HUES6 (cell line): ENCODE data around the gene MTG1.
"Not testable (repeated sequence)": the region's sequence is repeated elsewhere in the genome, so short reads cannot be mapped to it uniquely, and the experiment has no call there.

Source experiments
- H3K27ac ChIP-seq: 2 replicates; pipeline ENCODE4 v1.7.0; 2013; ENCODE audit warnings: low read depth, mild to moderate bottlenecking, low read length, inconsistent platforms
- H3K27me3 ChIP-seq: 2 replicates; pipeline ENCODE4 v1.6.1; 2013; ENCODE audit warnings: low read length; ENCODE audit not compliant: control insufficient read depth, insufficient read depth
- H3K36me3 ChIP-seq: 2 replicates; pipeline ENCODE4 v1.6.1; 2013; ENCODE audit warnings: low read length; ENCODE audit not compliant: control insufficient read depth, insufficient read depth
- H3K4me1 ChIP-seq: 2 replicates; pipeline ENCODE4 v1.6.1; 2013; ENCODE audit warnings: low read length; ENCODE audit not compliant: control insufficient read depth, insufficient read depth
- H3K4me3 ChIP-seq: 2 replicates; pipeline ENCODE4 v1.5.1; 2013; ENCODE audit warnings: low read depth, low read length
- H3K9ac ChIP-seq: one replicate; pipeline ENCODE4 v1.6.1; 2013; ENCODE audit warnings: mild to moderate bottlenecking, low read length
- H3K9me3 ChIP-seq: 2 replicates; pipeline ENCODE4 v1.6.1; 2013; ENCODE audit warnings: low read depth, low read length; ENCODE audit not compliant: control insufficient read depth, insufficient read depth

Gene MTG1

GRCh38 chr10:133372507-133372906, 21.4 kb upstream of the MTG1 start:
- Histone ChIP-seq H3K4me1 (no peaks in the 10 kb centered on the region), H3K36me3 (peaks cover 33% of the 10 kb centered on the region), H3K9ac (no peak overlapping the region), H3K4me3 (peak overlapping the region; percentile 26; the same call in 1 of the 2 replicates), H3K27me3 (peaks cover 37% of the 10 kb centered on the region), H3K27ac (no peak overlapping the region), H3K9me3 (no peaks in the 10 kb centered on the region)

- H3K9ac ChIP-seq = peak within 1 kb of the TSS; percentile 78
- no peak within 1 kb of the TSS for H3K27ac ChIP-seq
- no peaks in the 10 kb centered on the region for H3K9me3 ChIP-seq
Observed at GRCh38 chr10:133373174-133374090, 20.5 kb upstream of the MTG1 start, which contains the start of gene ECHS1. TSS of gene ECHS1 (minus strand) at chr10:133373354. CDS start at chr10:133373333, 21 bp downstream.

GRCh38 chr10:133375357-133376115, 18.4 kb upstream of the MTG1 start:
- no peak overlapping the region for H3K9ac ChIP-seq
- no peaks in the 10 kb centered on the region for H3K4me1 ChIP-seq
- peaks cover 7% of the 10 kb centered on the region for H3K36me3 ChIP-seq
- no peak overlapping the region for H3K27ac ChIP-seq
- H3K27me3 ChIP-seq = peaks cover 63% of the 10 kb centered on the region
- no peaks in the 10 kb centered on the region for H3K9me3 ChIP-seq
- H3K4me3 ChIP-seq = no peak overlapping the region

More at GRCh38 chr10:133373174-133374090, 20.5 kb upstream of the MTG1 start, which contains the start of gene ECHS1:
- Histone ChIP-seq H3K4me3 (peak within 1 kb of the TSS; percentile 75), H3K4me1 (no peaks in the 10 kb centered on the region), H3K27me3 (peaks cover 46% of the 10 kb centered on the region), H3K36me3 (peaks cover 27% of the 10 kb centered on the region)

GRCh38 chr10:133376183-133376582, 17.8 kb upstream of the MTG1 start:
- not testable (repeated sequence) for H3K9ac ChIP-seq, H3K9me3 ChIP-seq, H3K4me3 ChIP-seq, H3K27ac ChIP-seq, H3K4me1 ChIP-seq, H3K36me3 ChIP-seq
- H3K27me3 ChIP-seq = peaks cover 68% of the 10 kb centered on the region

- H3K27me3 ChIP-seq = peaks cover 78% of the 10 kb centered on the region
- no peak overlapping the region for H3K27ac ChIP-seq
- H3K9me3 ChIP-seq = no peaks in the 10 kb centered on the region
- no peak overlapping the region for H3K9ac ChIP-seq
- H3K36me3 ChIP-seq = no peaks in the 10 kb centered on the region
- no peak overlapping the region for H3K4me3 ChIP-seq
- H3K4me1 ChIP-seq = no peaks in the 10 kb centered on the region
Observed at GRCh38 chr10:133377025-133377817, 16.7 kb upstream of the MTG1 start.

GRCh38 chr10:133377818-133378250, 16.1 kb upstream of the MTG1 start:
- Histone ChIP-seq H3K9ac (peak overlapping the region; percentile 59), H3K4me3 (peak overlapping the region; percentile 97), H3K4me1 (no peaks in the 10 kb centered on the region), H3K27ac (no peak overlapping the region), H3K27me3 (peaks cover 78% of the 10 kb centered on the region), H3K36me3 (no peaks in the 10 kb centered on the region), H3K9me3 (no peaks in the 10 kb centered on the region)

GRCh38 chr10:133378251-133379096, 15.5 kb upstream of the MTG1 start:
- Histone ChIP-seq H3K36me3 (no peaks in the 10 kb centered on the region), H3K27ac (no peak overlapping the region), H3K9ac (peak overlapping the region; percentile 59), H3K4me3 (peak overlapping the region; percentile 97), H3K4me1 (no peaks in the 10 kb centered on the region), H3K27me3 (peaks cover 78% of the 10 kb centered on the region), H3K9me3 (no peaks in the 10 kb centered on the region)

GRCh38 chr10:133379152-133379800, 14.7 kb upstream of the MTG1 start, which contains the start of gene PAOX:
TSS of gene PAOX (plus strand) at chr10:133379262. CDS start at chr10:133379317, 55 bp downstream.
- Histone ChIP-seq H3K4me1 (no peaks in the 10 kb centered on the region), H3K27ac (no peak within 1 kb of the TSS), H3K9ac (peak within 1 kb of the TSS; percentile 59), H3K27me3 (peaks cover 72% of the 10 kb centered on the region), H3K4me3 (peak within 1 kb of the TSS; percentile 97), H3K36me3 (no peaks in the 10 kb centered on the region), H3K9me3 (no peaks in the 10 kb centered on the region)

GRCh38 chr10:133379801-133380666, 13.9 kb upstream of the MTG1 start:
- Histone ChIP-seq H3K27me3 (peaks cover 65% of the 10 kb centered on the region), H3K9ac (no peak overlapping the region), H3K27ac (no peak overlapping the region)

More at GRCh38 chr10:133379801-133380666, 13.9 kb upstream of the MTG1 start:
- Histone ChIP-seq H3K4me1 (no peaks in the 10 kb centered on the region), H3K36me3 (no peaks in the 10 kb centered on the region), H3K4me3 (peak overlapping the region; percentile 69), H3K9me3 (no peaks in the 10 kb centered on the region)
